ENCODE results near the gene ZNF70. TPM values are rescaled to one million over a fixed set of nuclear protein-coding genes. Genes with fewer than 3 reads are reported as not detected.

ZNF70 gene
- total RNA-seq, 1 donor from 2014 or later, result 4.0 TPM

DNA sequence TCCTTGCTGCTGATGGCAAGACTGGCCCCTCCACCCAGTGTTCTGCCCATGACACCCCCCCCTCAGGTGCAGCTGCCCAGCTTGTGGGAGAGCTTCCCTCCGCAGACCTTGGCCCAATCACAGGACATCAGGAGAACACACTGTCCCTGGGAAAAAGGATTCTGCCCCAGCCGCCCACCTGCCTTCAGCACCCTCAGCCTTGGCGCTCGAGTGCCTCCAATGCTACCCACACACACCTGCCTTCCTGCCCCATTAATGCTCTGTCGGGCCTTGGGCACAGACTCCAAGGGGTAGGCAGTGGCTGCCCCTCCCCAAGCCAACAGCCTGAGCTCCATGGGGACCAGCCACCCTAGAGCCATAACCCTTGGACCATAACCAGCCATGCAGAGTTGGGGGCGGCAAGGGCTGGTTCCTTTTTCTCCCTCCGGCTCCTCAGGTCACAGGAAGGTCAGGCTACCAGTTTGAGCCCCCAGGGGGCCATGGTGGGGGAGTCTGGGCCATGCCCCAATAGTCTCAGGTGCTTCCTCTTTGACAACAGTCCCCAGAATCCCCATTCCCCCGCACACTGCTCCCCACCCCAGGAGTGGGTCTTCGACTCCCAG lies 1.3 kb upstream of the ZNF70 start:
- peak overlapping the region; percentile 83 for H3K4me3 ChIP-seq
- no peak overlapping the region for H3K27ac ChIP-seq (replicated peaks)
- no peaks in the 10 kb centered on the region for H3K36me3 ChIP-seq
- peaks cover 21% of the 10 kb centered on the region for H3K4me1 ChIP-seq
- H3K9me3 ChIP-seq (replicated peaks), result no peaks in the 10 kb centered on the region
- TF ChIP-seq, protein P1, sequence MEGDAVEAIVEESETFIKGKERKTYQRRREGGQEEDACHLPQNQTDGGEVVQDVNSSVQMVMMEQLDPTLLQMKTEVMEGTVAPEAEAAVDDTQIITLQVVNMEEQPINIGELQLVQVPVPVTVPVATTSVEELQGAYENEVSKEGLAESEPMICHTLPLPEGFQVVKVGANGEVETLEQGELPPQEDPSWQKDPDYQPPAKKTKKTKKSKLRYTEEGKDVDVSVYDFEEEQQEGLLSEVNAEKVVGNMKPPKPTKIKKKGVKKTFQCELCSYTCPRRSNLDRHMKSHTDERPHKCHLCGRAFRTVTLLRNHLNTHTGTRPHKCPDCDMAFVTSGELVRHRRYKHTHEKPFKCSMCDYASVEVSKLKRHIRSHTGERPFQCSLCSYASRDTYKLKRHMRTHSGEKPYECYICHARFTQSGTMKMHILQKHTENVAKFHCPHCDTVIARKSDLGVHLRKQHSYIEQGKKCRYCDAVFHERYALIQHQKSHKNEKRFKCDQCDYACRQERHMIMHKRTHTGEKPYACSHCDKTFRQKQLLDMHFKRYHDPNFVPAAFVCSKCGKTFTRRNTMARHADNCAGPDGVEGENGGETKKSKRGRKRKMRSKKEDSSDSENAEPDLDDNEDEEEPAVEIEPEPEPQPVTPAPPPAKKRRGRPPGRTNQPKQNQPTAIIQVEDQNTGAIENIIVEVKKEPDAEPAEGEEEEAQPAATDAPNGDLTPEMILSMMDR (IDR thresholded peaks at IDR 0.05; ENCODE audit: borderline replicate concordance), result no peak
- no peak for DNase-seq
- intact Hi-C loops (cut with micrococcal nuclease), result no loop called here
- H3K27me3 ChIP-seq (ENCODE audit: low read depth), result no peaks in the 10 kb centered on the region

DNA sequence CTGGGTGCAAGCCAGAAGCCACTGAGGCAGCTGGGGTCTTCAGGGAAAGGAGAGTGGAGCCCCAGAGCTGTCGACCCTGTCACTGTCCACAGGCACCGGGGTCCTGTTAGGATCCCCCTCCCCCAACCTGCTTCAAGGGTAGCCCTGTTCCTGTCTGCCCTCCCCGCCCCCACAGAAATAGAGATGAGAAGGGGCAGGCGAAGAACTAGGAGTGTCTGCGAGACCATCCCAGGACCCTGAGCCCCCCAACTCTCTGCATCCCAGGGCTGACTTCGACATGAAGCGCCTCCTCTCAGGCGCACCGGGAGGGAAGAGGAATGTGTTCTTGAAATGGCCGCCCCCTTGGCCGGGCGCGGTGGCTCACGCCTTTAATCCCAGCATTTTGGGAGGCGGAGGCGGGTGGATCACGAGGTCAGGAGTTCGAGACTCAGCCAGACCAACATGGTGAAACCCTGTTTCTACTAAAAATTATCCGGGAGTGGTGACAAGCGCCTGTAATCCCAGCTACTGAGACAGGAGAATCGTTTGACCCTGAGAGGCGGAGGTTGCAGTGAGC lies 607 bp upstream of the ZNF70 start:
- intact Hi-C loops (cut with micrococcal nuclease), result no loop called here
- Histone ChIP-seq H3K9me3 (replicated peaks) (no peaks in the 10 kb centered on the region), H3K27ac (replicated peaks) (peak overlapping the region; percentile 91), H3K36me3 (no peaks in the 10 kb centered on the region), H3K4me1 (peaks cover 21% of the 10 kb centered on the region), H3K27me3 (ENCODE audit: low read depth) (no peaks in the 10 kb centered on the region), H3K4me3 (peak overlapping the region; percentile 83)
- no peak for DNase-seq
- TF ChIP-seq, protein P1 (IDR thresholded peaks at IDR 0.05; ENCODE audit: borderline replicate concordance), result no peak

DNA sequence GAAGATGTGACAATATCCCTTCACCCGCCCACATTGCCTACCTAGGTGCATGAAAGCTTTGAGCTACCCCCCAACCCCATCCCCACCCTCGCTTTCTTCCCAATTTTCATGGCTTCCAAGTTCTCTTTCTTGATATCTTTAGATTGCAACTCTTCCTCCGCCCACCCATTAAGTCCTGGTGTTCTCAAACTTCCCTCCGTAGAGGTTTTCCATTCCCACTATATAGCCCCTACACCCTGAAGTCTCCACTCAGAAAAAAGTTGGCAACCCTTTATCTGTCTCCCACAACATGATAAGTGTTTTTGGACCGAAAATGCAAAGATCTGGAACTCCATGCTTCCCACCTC lies 572 bp downstream of the ZNF70 start:
- H3K27me3 ChIP-seq (ENCODE audit: low read depth), result no peaks in the 10 kb centered on the region
- peak overlapping the region; percentile 91 for H3K27ac ChIP-seq (replicated peaks)
- peaks cover 21% of the 10 kb centered on the region for H3K4me1 ChIP-seq
- peak overlapping the region; percentile 83 for H3K4me3 ChIP-seq
- intact Hi-C loops (cut with micrococcal nuclease), result no loop called here
- no peaks in the 10 kb centered on the region for H3K36me3 ChIP-seq
- DNase-seq, result no peak
- no peaks in the 10 kb centered on the region for H3K9me3 ChIP-seq (replicated peaks)
- TF ChIP-seq, protein P1 (IDR thresholded peaks at IDR 0.05; ENCODE audit: borderline replicate concordance), result no peak

DNA sequence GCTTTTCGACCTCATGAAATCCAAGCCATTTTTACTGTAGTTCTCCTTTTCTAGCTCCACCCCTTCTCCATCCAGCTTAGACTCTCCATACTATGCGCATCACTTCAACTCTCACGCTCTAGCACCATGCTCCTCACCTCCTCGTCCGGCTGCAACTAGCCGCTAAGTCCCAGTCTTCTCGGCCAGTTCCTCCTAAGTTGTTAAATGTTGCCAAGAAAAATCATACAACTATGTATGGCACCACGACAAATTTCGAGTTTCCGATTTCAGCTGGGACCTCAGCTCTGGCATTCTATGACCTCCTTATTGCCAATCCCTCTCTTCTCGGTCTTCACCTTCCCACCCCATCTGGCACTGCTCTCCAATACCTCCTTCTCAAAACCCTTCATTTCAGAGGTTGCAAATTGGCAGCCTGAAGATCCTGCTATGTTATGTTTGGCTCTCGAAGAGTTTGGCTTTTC lies 1.0 kb downstream of the ZNF70 start:
- DNase-seq, result no peak
- Histone ChIP-seq H3K4me1 (peaks cover 21% of the 10 kb centered on the region), H3K27me3 (ENCODE audit: low read depth) (no peaks in the 10 kb centered on the region), H3K9me3 (replicated peaks) (no peaks in the 10 kb centered on the region), H3K27ac (replicated peaks) (peak overlapping the region; percentile 91), H3K36me3 (peaks cover 5% of the 10 kb centered on the region), H3K4me3 (peak overlapping the region; percentile 83)
- intact Hi-C loops (cut with micrococcal nuclease), result no loop called here
- TF ChIP-seq, protein P1 (IDR thresholded peaks at IDR 0.05; ENCODE audit: borderline replicate concordance), result no peak

GRCh38 chr22:23745791-23746190 lies 5.1 kb downstream of the ZNF70 start:
- Histone ChIP-seq H3K36me3 (peaks cover 29% of the 10 kb centered on the region), H3K4me1 (peaks cover 33% of the 10 kb centered on the region), H3K27ac (replicated peaks) (no peak overlapping the region), H3K9me3 (replicated peaks) (peaks cover 6% of the 10 kb centered on the region), H3K4me3 (no peak overlapping the region), H3K27me3 (ENCODE audit: low read depth) (no peaks in the 10 kb centered on the region)
- no peak for DNase-seq
- intact Hi-C loops (cut with micrococcal nuclease), result no loop called here
- TF ChIP-seq, protein P1 (IDR thresholded peaks at IDR 0.05; ENCODE audit: borderline replicate concordance), result no peak
